Liver (tissue), 3 donors: Measurements from ENCODE around the gene SASH1.

Source experiments
- ATF3 ChIP-seq: IDR thresholded peaks from 2 replicates; pipeline ENCODE4 v1.6.1; 2016; ENCODE audit warnings: antibody characterized with exemption
- FOXA2 ChIP-seq: IDR thresholded peaks from 2 replicates; pipeline ENCODE4 v1.6.1; 2016; ENCODE audit warnings: antibody characterized with exemption
- SP1 ChIP-seq: IDR thresholded peaks from 2 replicates; pipeline ENCODE4 v1.6.1; 2018; ENCODE audit warnings: antibody characterized with exemption, mild to moderate bottlenecking
- TAF1 ChIP-seq: conservative IDR thresholded peaks from 2 replicates; pipeline ENCODE4 v1.6.1; 2016; ENCODE audit warnings: antibody characterized with exemption, mild to moderate bottlenecking
- ZBTB33 ChIP-seq: IDR thresholded peaks from 2 replicates; pipeline ENCODE4 v1.6.1; 2016; ENCODE audit warnings: antibody characterized with exemption
- TF ChIP-seq, protein P1 (sequence below): fragments of 150-350 bp; IDR thresholded peaks from 2 replicates; pipeline ENCODE4 v1.5.1; 2017; ENCODE audit warnings: improper control_type of control experiment, low read depth, low read length; ENCODE audit not compliant: missing input control
- TF ChIP-seq, protein P2 (sequence below): IDR thresholded peaks from 2 replicates; pipeline ENCODE4 v1.6.1; 2016; ENCODE audit warnings: antibody characterized with exemption, mild to moderate bottlenecking
- donor health status: healthy.
- donor health status: healthy.

DNA sequence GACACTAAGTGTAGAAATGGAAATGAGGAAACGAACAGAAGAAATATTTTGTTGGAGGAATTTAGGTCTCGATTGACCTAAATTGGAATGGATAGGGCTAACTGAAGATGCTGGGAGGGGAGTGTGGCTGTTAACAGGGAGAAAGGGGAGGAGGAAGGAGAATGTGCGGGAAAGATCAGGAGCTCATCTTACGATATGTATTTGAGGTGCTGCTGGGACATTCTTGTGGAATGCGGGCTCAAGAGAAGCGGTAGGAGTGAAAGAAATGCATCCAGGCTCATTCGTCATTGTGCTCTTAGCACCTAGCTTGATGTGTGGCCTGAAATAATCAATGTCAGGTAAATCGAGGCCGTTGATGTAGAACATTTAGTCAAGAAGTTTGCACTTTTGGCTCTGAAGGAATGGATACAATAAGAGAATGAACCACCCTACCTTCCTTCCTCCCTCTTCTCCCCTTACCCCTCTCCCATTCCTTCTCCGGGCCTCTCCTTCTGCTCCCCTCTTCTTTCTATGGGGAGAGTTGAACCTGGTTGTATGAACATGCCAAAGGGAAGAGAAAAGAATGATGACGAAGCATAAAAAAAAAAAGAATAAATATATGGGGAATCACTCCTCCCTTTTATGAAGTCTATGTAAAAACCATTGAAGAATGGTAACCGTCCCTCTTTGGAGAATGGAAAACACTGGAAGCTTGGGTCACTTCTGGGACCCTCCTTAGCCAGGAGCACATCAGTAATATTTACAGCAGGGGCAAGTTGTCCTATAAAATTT is 70.9 kb downstream of the SASH1 start:
- TF ChIP-seq, protein P1, sequence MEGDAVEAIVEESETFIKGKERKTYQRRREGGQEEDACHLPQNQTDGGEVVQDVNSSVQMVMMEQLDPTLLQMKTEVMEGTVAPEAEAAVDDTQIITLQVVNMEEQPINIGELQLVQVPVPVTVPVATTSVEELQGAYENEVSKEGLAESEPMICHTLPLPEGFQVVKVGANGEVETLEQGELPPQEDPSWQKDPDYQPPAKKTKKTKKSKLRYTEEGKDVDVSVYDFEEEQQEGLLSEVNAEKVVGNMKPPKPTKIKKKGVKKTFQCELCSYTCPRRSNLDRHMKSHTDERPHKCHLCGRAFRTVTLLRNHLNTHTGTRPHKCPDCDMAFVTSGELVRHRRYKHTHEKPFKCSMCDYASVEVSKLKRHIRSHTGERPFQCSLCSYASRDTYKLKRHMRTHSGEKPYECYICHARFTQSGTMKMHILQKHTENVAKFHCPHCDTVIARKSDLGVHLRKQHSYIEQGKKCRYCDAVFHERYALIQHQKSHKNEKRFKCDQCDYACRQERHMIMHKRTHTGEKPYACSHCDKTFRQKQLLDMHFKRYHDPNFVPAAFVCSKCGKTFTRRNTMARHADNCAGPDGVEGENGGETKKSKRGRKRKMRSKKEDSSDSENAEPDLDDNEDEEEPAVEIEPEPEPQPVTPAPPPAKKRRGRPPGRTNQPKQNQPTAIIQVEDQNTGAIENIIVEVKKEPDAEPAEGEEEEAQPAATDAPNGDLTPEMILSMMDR: no peak
- TF ChIP-seq FOXA2: no peak
- TF ChIP-seq ATF3: no peak
- no peak for TF ChIP-seq TAF1
- TF ChIP-seq, protein P2, sequence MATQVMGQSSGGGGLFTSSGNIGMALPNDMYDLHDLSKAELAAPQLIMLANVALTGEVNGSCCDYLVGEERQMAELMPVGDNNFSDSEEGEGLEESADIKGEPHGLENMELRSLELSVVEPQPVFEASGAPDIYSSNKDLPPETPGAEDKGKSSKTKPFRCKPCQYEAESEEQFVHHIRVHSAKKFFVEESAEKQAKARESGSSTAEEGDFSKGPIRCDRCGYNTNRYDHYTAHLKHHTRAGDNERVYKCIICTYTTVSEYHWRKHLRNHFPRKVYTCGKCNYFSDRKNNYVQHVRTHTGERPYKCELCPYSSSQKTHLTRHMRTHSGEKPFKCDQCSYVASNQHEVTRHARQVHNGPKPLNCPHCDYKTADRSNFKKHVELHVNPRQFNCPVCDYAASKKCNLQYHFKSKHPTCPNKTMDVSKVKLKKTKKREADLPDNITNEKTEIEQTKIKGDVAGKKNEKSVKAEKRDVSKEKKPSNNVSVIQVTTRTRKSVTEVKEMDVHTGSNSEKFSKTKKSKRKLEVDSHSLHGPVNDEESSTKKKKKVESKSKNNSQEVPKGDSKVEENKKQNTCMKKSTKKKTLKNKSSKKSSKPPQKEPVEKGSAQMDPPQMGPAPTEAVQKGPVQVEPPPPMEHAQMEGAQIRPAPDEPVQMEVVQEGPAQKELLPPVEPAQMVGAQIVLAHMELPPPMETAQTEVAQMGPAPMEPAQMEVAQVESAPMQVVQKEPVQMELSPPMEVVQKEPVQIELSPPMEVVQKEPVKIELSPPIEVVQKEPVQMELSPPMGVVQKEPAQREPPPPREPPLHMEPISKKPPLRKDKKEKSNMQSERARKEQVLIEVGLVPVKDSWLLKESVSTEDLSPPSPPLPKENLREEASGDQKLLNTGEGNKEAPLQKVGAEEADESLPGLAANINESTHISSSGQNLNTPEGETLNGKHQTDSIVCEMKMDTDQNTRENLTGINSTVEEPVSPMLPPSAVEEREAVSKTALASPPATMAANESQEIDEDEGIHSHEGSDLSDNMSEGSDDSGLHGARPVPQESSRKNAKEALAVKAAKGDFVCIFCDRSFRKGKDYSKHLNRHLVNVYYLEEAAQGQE: no peak
- TF ChIP-seq ZBTB33: no peak
- TF ChIP-seq SP1: no peak
